Colonic mucosa (tissue), 4 donors: ENCODE measurements around the gene OTOP3. TPM values are rescaled to one million over a fixed set of nuclear protein-coding genes. Genes with fewer than 3 reads are reported as not detected.

Source experiments
- DNase-seq: peaks from one replicate; pipeline ENCODE4 v3.0.0-alpha.2; 2020
- H3K27ac ChIP-seq: fragments of 200-600 bp; one replicate; pipeline ENCODE4 v1.8.0; 2021
- H3K27me3 ChIP-seq: fragments of 200-600 bp; one replicate; pipeline ENCODE4 v1.8.0; 2021
- H3K36me3 ChIP-seq: fragments of 200-600 bp; one replicate; pipeline ENCODE4 v1.8.0; 2021
- H3K4me1 ChIP-seq: fragments of 200-600 bp; one replicate; pipeline ENCODE4 v1.8.0; 2021; ENCODE audit warnings: mild to moderate bottlenecking
- H3K4me3 ChIP-seq: fragments of 200-600 bp; one replicate; pipeline ENCODE4 v1.8.0; 2021
- H3K9ac ChIP-seq, 2 donors: one replicate each; pipeline ENCODE4 v1.7.0; 2013; ENCODE audit warnings: control low read depth in 2 of 2, low read depth in 2 of 2, low read length in 2 of 2
- H3K9me3 ChIP-seq: fragments of 200-600 bp; one replicate; pipeline ENCODE4 v1.8.0; 2021
- intact Hi-C: fragments of 100-400 bp; cut with DNase I; formaldehyde crosslinking; loops from one replicate; pipeline ENCODE4 v1.14.1; 2022
- total RNA-seq, 2 donors: library from RNA; stranded (reverse); fragmentation: NEBNext Ultra II Directional in 1 of 2; extraction: Animal tissue kit (Norgen Biotek cat#: 25700) in 1 of 2; gene quantifications; one replicate each; pipeline ENCODE4 v1.2.1, GENCODE V29; 2021
- TF ChIP-seq, protein P1 (sequence below): fragments of 200-600 bp; IDR thresholded peaks from one replicate; pipeline ENCODE4 v1.8.0; 2022; ENCODE audit warnings: antibody characterized with exemption, mild to moderate bottlenecking
- donor health status: healthy.
- donor health status: DM: no; HTN: no; CAD: no.
- donor health status: DM: no; HTN: no; CAD: no.

The OTOP3 gene
- total RNA-seq, 2 donors from 2014 or later: 0.40 TPM; not detected in 1

DNA sequence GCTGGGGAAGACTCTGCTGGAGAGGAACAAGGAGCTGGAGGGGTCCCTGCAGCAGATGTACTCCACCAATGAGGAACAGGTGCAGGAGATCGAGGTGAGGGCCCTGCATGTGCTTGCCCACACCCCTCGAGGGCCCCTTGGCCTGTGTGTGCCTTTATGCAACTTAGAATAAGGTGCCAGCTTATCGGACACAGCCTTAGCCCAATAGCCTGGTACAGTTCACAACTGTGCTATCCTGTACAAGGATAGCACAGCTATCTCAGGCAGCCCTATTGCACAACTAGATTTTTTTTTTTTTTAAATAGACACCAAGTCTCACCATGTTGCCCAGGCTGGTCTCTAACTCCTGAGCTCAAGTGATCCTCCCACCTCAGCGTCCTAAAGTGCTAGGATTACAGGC, 63.8 kb downstream of the OTOP3 start:
- TF ChIP-seq, protein P1, sequence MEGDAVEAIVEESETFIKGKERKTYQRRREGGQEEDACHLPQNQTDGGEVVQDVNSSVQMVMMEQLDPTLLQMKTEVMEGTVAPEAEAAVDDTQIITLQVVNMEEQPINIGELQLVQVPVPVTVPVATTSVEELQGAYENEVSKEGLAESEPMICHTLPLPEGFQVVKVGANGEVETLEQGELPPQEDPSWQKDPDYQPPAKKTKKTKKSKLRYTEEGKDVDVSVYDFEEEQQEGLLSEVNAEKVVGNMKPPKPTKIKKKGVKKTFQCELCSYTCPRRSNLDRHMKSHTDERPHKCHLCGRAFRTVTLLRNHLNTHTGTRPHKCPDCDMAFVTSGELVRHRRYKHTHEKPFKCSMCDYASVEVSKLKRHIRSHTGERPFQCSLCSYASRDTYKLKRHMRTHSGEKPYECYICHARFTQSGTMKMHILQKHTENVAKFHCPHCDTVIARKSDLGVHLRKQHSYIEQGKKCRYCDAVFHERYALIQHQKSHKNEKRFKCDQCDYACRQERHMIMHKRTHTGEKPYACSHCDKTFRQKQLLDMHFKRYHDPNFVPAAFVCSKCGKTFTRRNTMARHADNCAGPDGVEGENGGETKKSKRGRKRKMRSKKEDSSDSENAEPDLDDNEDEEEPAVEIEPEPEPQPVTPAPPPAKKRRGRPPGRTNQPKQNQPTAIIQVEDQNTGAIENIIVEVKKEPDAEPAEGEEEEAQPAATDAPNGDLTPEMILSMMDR: no peak
- H3K27ac ChIP-seq: no peak overlapping the region
- no peaks in the 10 kb centered on the region for H3K36me3 ChIP-seq
- no peak overlapping the region for H3K9ac ChIP-seq
- no peak for DNase-seq
- H3K4me1 ChIP-seq: no peaks in the 10 kb centered on the region
- no peaks in the 10 kb centered on the region for H3K9me3 ChIP-seq
- no peaks in the 10 kb centered on the region for H3K27me3 ChIP-seq
- H3K4me3 ChIP-seq: no peak overlapping the region
- intact Hi-C loops: no loop called here

Other genes starting within 250 kb of the OTOP3 start
- gene CD300LF, start 223.0 kb upstream of the OTOP3 start, total RNA-seq: 1 to 10 TPM; 1.0 to 1.1 TPM
- gene RAB37, start 198.6 kb upstream of the OTOP3 start, total RNA-seq: 1 to 10 TPM; 4.5 to 7.2 TPM
- 100 to 1,000 TPM; 186 to 244 TPM for gene NHERF1, start 187.3 kb upstream of the OTOP3 start, total RNA-seq
- 10 to 100 TPM; 28.4 to 52.6 TPM for gene NAT9, start 159.6 kb upstream of the OTOP3 start, total RNA-seq
- under 1 TPM; 0.16 to 0.30 TPM for gene GRIN2C, start 76.0 kb upstream of the OTOP3 start, total RNA-seq
- gene FDXR, start 62.9 kb upstream of the OTOP3 start, total RNA-seq: 10 to 100 TPM; 17.7 to 26.9 TPM
- gene FADS6, start 42.3 kb upstream of the OTOP3 start, total RNA-seq: 10 to 100 TPM in 1 of 2 donors, under 1 TPM in 1; 0.30 to 18.4 TPM
- gene USH1G, start 12.6 kb upstream of the OTOP3 start, total RNA-seq: under 1 TPM in 1 of 2 donors, not detected in 1; 0.05 TPM
- 10 to 100 TPM in 1 of 2 donors, 1 to 10 TPM in 1; 5.7 to 18.4 TPM for gene OTOP2, start 11.6 kb upstream of the OTOP3 start, total RNA-seq
- gene HID1, start 36.9 kb downstream of the OTOP3 start, total RNA-seq: 10 to 100 TPM; 47.8 to 54.8 TPM
- 1 to 10 TPM; 3.7 to 4.1 TPM for gene CDR2L, start 51.7 kb downstream of the OTOP3 start, total RNA-seq
- 10 to 100 TPM; 27.2 to 50.1 TPM for gene MRPL58, start 76.8 kb downstream of the OTOP3 start, total RNA-seq
- 100 to 1,000 TPM; 302 to 371 TPM for gene ATP5PD, start 111.1 kb downstream of the OTOP3 start, total RNA-seq
- 10 to 100 TPM; 14.8 to 18.1 TPM for gene KCTD2, start 111.3 kb downstream of the OTOP3 start, total RNA-seq
- 10 to 100 TPM; 19.4 to 50.1 TPM for gene SLC16A5, start 152.1 kb downstream of the OTOP3 start, total RNA-seq
- 10 to 100 TPM; 20.5 to 20.7 TPM for gene ARMC7, start 174.1 kb downstream of the OTOP3 start, total RNA-seq
- 10 to 100 TPM; 72.3 to 94.9 TPM for gene NT5C, start 195.8 kb downstream of the OTOP3 start, total RNA-seq
- gene JPT1, start 218.6 kb downstream of the OTOP3 start, total RNA-seq: 100 to 1,000 TPM; 227 to 367 TPM
- gene SUMO2, start 247.1 kb downstream of the OTOP3 start, total RNA-seq: 100 to 1,000 TPM; 298 to 319 TPM